PFSK-1 (cell line): ENCODE results near the gene ARFGAP2.

Source experiments
- POLR2AphosphoS5 ChIP-seq: IDR thresholded peaks from 2 replicates; pipeline ENCODE4 v1.6.1; 2012; ENCODE audit warnings: low read depth, mild to moderate bottlenecking, control low read depth, low read length, moderate library complexity
- SIN3A ChIP-seq: IDR thresholded peaks from 2 replicates; pipeline ENCODE4 v1.6.1; 2012; ENCODE audit warnings: mild to moderate bottlenecking, low read length, moderate library complexity, borderline replicate concordance; ENCODE audit not compliant: insufficient read depth

- TF ChIP-seq POLR2AphosphoS5 (no peak), SIN3A (no peak)
These were observed 9.5 kb upstream of the ARFGAP2 start, which contains the start of gene PACSIN3 for GRCh38 chr11:47186076-47186699.
